HepG2 (cell line): ENCODE results near the gene GSTM4. TPM values are rescaled to one million over a fixed set of nuclear protein-coding genes. Genes with fewer than 3 reads are reported as not detected.
A peak's percentile ranks its signal among the peaks of the same experiment; 100 is the strongest.

Experiments used
- HDAC6 ChIP-seq: fragments of 200-600 bp; sonication (generic); IDR thresholded peaks from 2 replicates; pipeline ENCODE4 v1.7.0; 2017; ENCODE audit warnings: mild to moderate bottlenecking, antibody characterized with exemption, low read length, low read depth
- HOXA7 ChIP-seq: sonication (generic); formaldehyde crosslinking; IDR thresholded peaks from 2 replicates; pipeline ENCODE4 v1.8.1; 2022; ENCODE audit warnings: mild to moderate bottlenecking, missing genetic modification reagents, moderate library complexity
- IKZF1 ChIP-seq: fragments of 450-650 bp; IDR thresholded peaks from 2 replicates; pipeline ENCODE4 v1.7.1; 2016
- IRF1 ChIP-seq: sonication (generic); formaldehyde crosslinking; IDR thresholded peaks from 2 replicates; pipeline ENCODE4 v1.4.0; 2020; ENCODE audit warnings: low read depth, mild to moderate bottlenecking, missing genetic modification reagents
- NCOA5 ChIP-seq: sonication (generic); formaldehyde crosslinking; IDR thresholded peaks from 2 replicates; pipeline ENCODE4 v1.4.0; 2020; ENCODE audit warnings: missing genetic modification reagents
- NCOR1 ChIP-seq: fragments of 200-600 bp; sonication (generic); IDR thresholded peaks from 2 replicates; pipeline ENCODE4 v1.7.0; 2017; ENCODE audit warnings: antibody characterized with exemption, low read length, borderline replicate concordance
- REL ChIP-seq: sonication (generic); formaldehyde crosslinking; conservative IDR thresholded peaks from 2 replicates; pipeline ENCODE4 v1.8.0; 2022; ENCODE audit warnings: mild to moderate bottlenecking, missing genetic modification reagents, moderate library complexity
- SCMH1 ChIP-seq: sonication (generic); formaldehyde crosslinking; IDR thresholded peaks from 2 replicates; pipeline ENCODE4 v1.9.0; 2021; ENCODE audit warnings: missing genetic modification reagents, mild to moderate bottlenecking, borderline replicate concordance
- SMAD9 ChIP-seq: sonication (generic); formaldehyde crosslinking; IDR thresholded peaks from 2 replicates; pipeline ENCODE4 v1.5.1; 2020; ENCODE audit warnings: mild to moderate bottlenecking, missing genetic modification reagents
- SNAPC5 ChIP-seq: sonication (generic); formaldehyde crosslinking; IDR thresholded peaks from 2 replicates; pipeline ENCODE4 v1.8.1; 2023; ENCODE audit warnings: mild to moderate bottlenecking, missing genetic modification reagents, borderline replicate concordance
- TEAD3 ChIP-seq: optimal IDR thresholded peaks from 2 replicates; pipeline ENCODE3; 2016; ENCODE audit warnings: borderline replicate concordance
- TERF1 ChIP-seq: sonication (generic); formaldehyde crosslinking; IDR thresholded peaks from 2 replicates; pipeline ENCODE4 v1.8.0; 2022; ENCODE audit warnings: mild to moderate bottlenecking, missing genetic modification reagents, moderate library complexity
- TGIF2 ChIP-seq: IDR thresholded peaks from 2 replicates; pipeline ENCODE4 v1.6.1; 2016; ENCODE audit warnings: control low read depth, missing compliant biosample characterization
- YEATS4 ChIP-seq: sonication (generic); formaldehyde crosslinking; IDR thresholded peaks from 2 replicates; pipeline ENCODE4 v1.4.0; 2020; ENCODE audit warnings: missing genetic modification reagents, borderline replicate concordance
- ZBTB7B ChIP-seq: sonication (generic); formaldehyde crosslinking; IDR thresholded peaks from 2 replicates; pipeline ENCODE4 v1.4.0; 2020; ENCODE audit warnings: missing genetic modification reagents
- ZFP36L1 ChIP-seq: sonication (generic); formaldehyde crosslinking; IDR thresholded peaks from 2 replicates; pipeline ENCODE4 v1.8.0; 2022; ENCODE audit warnings: mild to moderate bottlenecking, missing genetic modification reagents, moderate library complexity
- ZUFSP ChIP-seq: sonication (generic); formaldehyde crosslinking; IDR thresholded peaks from 2 replicates; pipeline ENCODE4 v1.9.0; 2021; ENCODE audit warnings: missing genetic modification reagents, mild to moderate bottlenecking, borderline replicate concordance
- polyA plus RNA-seq, 8 experiments: library from polyadenylated mRNA; depleted of rRNA in 3 of 8; stranded (reverse) in 7 of 8; unstranded in 1 of 8; fragments of >200 nt; fragmentation: Illumina TruSeq in 4 of 8; extraction: Trizol in 4 of 8; gene quantifications; 2 replicates each; pipeline versions ENCODE4 v1.2.1 to v1.2.3, GENCODE V29; 2011 to 2016; ENCODE audit warnings: low read depth in 4 of 8, missing spikeins in 1 of 8, mixed read lengths in 1 of 8; ENCODE audit not compliant: insufficient read depth in 1 of 8
- total RNA-seq, 5 experiments: library from RNA; depleted of rRNA; stranded (reverse); fragments of >200 nt; fragmentation: Illumina TruSeq; extraction: Trizol; gene quantifications; 2 replicates each; pipeline ENCODE4 v1.2.3, GENCODE V29; 2016; ENCODE audit warnings: low read depth in 1 of 5
- TF ChIP-seq, protein P1 (sequence below): sonication (generic); formaldehyde crosslinking; IDR thresholded peaks from 2 replicates; pipeline ENCODE4 v1.8.1; 2022; ENCODE audit warnings: low read depth, mild to moderate bottlenecking, missing genetic modification reagents

GSTM4 gene
- total and polyA plus RNA-seq, 2 of the 13 experiments (the other 11 are each of a cell fraction or from before 2014, with no cell fraction given) = 25.3 to 40.8 TPM

GRCh38 chr1:109667452-109668122 is 11.7 kb downstream of the GSTM4 start, which contains the start of gene GSTM2 (continued):
- TF ChIP-seq NCOA5 (CRISPR knock-in tag) = no peak
- no peak for TF ChIP-seq ZFP36L1
- TF ChIP-seq YEATS4 (CRISPR knock-in tag) = no peak
- TF ChIP-seq TEAD3 (CRISPR knock-in tag) = peak; percentile 23
- no peak for TF ChIP-seq HOXA7 (CRISPR knock-in tag)
- TF ChIP-seq IKZF1 = no peak
- TF ChIP-seq IRF1 (CRISPR knock-in tag) = no peak
- no peak for TF ChIP-seq REL (CRISPR knock-in tag)
- TF ChIP-seq, protein P1, sequence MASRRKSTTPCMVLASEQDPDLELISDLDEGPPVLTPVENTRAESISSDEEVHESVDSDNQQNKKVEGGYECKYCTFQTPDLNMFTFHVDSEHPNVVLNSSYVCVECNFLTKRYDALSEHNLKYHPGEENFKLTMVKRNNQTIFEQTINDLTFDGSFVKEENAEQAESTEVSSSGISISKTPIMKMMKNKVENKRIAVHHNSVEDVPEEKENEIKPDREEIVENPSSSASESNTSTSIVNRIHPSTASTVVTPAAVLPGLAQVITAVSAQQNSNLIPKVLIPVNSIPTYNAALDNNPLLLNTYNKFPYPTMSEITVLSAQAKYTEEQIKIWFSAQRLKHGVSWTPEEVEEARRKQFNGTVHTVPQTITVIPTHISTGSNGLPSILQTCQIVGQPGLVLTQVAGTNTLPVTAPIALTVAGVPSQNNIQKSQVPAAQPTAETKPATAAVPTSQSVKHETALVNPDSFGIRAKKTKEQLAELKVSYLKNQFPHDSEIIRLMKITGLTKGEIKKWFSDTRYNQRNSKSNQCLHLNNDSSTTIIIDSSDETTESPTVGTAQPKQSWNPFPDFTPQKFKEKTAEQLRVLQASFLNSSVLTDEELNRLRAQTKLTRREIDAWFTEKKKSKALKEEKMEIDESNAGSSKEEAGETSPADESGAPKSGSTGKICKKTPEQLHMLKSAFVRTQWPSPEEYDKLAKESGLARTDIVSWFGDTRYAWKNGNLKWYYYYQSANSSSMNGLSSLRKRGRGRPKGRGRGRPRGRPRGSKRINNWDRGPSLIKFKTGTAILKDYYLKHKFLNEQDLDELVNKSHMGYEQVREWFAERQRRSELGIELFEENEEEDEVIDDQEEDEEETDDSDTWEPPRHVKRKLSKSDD (CRISPR knock-in tag) = no peak
- no peak for TF ChIP-seq SNAPC5 (CRISPR knock-in tag)
- TF ChIP-seq SCMH1 = no peak
- TF ChIP-seq ZUFSP (CRISPR knock-in tag) = no peak
- TF ChIP-seq HDAC6 = no peak
- TF ChIP-seq SMAD9 (CRISPR knock-in tag) = no peak
- no peak for TF ChIP-seq TGIF2 (CRISPR knock-in tag)
- no peak for TF ChIP-seq NCOR1
- TF ChIP-seq ZBTB7B (CRISPR knock-in tag) = no peak
- no peak for TF ChIP-seq TERF1 (CRISPR knock-in tag)
